IMR-90 (cell line): ENCODE data around the gene KRT36. TPM values are rescaled to one million over a fixed set of nuclear protein-coding genes. Genes with fewer than 3 reads are reported as not detected.

Source experiments
- ATAC-seq: fragments of 200-7000 bp; cut with Tn5 transposase; 2 replicates; pipeline ENCODE4 v1.9.1; 2020; ENCODE audit warnings: low read depth, mild to moderate bottlenecking, moderate library complexity
- BruUV-seq: library from RNA; stranded (reverse); fragments of 400-500 nt; replicated peaks from 2 replicates; lab custom pipeline; 2021; lab: Mats Ljungman, UMichigan
- CTCF ChIA-PET: fragments of 300-600 bp; formaldehyde crosslinking; extraction: SDS; loops from one replicate; lab custom pipeline; 2021; ENCODE audit warnings: antibody characterized with exemption; lab: Yijun Ruan, JAX
- POLR2A ChIA-PET: fragments of 300-600 bp; sonication (Branson Sonifier 250); formaldehyde crosslinking; loops from one replicate; lab custom pipeline; 2022; ENCODE audit warnings: antibody characterized with exemption; ENCODE audit not compliant: unreplicated experiment; lab: Charles Lee
- DNase-seq: peaks from one replicate; pipeline ENCODE4 v3.0.0; 2013
- H2AFZ ChIP-seq: replicated peaks from 2 replicates; pipeline ENCODE3; 2013; ENCODE audit warnings: low read length, mild to moderate bottlenecking; ENCODE audit not compliant: poor library complexity
- H2AK5ac ChIP-seq: 2 replicates; pipeline ENCODE4 v1.6.1; 2013; ENCODE audit warnings: low read depth, low read length, inconsistent platforms
- H2AK9ac ChIP-seq: replicated peaks from 2 replicates; pipeline ENCODE3; 2013; ENCODE audit warnings: mild to moderate bottlenecking, low read depth, low read length, moderate library complexity; ENCODE audit not compliant: poor library complexity
- H2BK120ac ChIP-seq: 2 replicates; pipeline ENCODE4 v1.6.1; 2013; ENCODE audit warnings: low read depth, low read length, inconsistent platforms
- H2BK15ac ChIP-seq: 3 replicates; pipeline ENCODE4 v1.6.1; 2013; ENCODE audit warnings: low read depth, low read length, inconsistent platforms
- H2BK20ac ChIP-seq: 2 replicates; pipeline ENCODE4 v1.6.1; 2013; ENCODE audit warnings: low read depth, mild to moderate bottlenecking, inconsistent platforms, low read length, moderate library complexity
- H2BK5ac ChIP-seq: 2 replicates; pipeline ENCODE4 v1.6.1; 2013; ENCODE audit warnings: mild to moderate bottlenecking, low read depth, low read length, inconsistent platforms; ENCODE audit not compliant: poor library complexity, severe bottlenecking
- H3K14ac ChIP-seq: replicated peaks from 2 replicates; pipeline ENCODE4 v1.6.1; 2013; ENCODE audit warnings: low read depth, low read length, inconsistent platforms
- H3K18ac ChIP-seq: 2 replicates; pipeline ENCODE4 v1.6.1; 2013; ENCODE audit warnings: low read depth, low read length, control low read depth
- H3K23ac ChIP-seq: 2 replicates; pipeline ENCODE4 v1.6.1; 2013; ENCODE audit warnings: low read depth, low read length, inconsistent platforms
- H3K27ac ChIP-seq: 2 replicates; pipeline ENCODE4 v1.5.1; 2013; ENCODE audit warnings: mild to moderate bottlenecking, control low read depth, low read length; ENCODE audit not compliant: insufficient read depth
- H3K27me3 ChIP-seq: 2 replicates; pipeline ENCODE4 v1.6.1; 2013; ENCODE audit warnings: low read length; ENCODE audit not compliant: control insufficient read depth, insufficient read depth
- H3K36me3 ChIP-seq: 2 replicates; pipeline ENCODE4 v1.6.1; 2013; ENCODE audit warnings: low read length, mixed read lengths; ENCODE audit not compliant: control insufficient read depth, insufficient read depth
- H3K4ac ChIP-seq: 2 replicates; pipeline ENCODE4 v1.6.1; 2013; ENCODE audit warnings: low read depth, low read length, inconsistent platforms
- H3K4me1 ChIP-seq: 2 replicates; pipeline ENCODE4 v1.6.1; 2013; ENCODE audit warnings: low read length, mixed read lengths; ENCODE audit not compliant: control insufficient read depth, insufficient read depth
- H3K4me2 ChIP-seq: 2 replicates; pipeline ENCODE4 v1.6.1; 2013; ENCODE audit warnings: low read depth, mild to moderate bottlenecking, control low read depth, low read length, moderate library complexity
- H3K4me3 ChIP-seq: 2 replicates; pipeline ENCODE4 v1.5.1; 2013; ENCODE audit warnings: low read depth, mild to moderate bottlenecking, control low read depth, low read length, moderate library complexity; ENCODE audit not compliant: insufficient read depth
- H3K56ac ChIP-seq: 2 replicates; pipeline ENCODE4 v1.6.1; 2013; ENCODE audit warnings: low read length, inconsistent platforms; ENCODE audit not compliant: insufficient read depth; ENCODE audit errors: extremely low read depth
- H3K79me1 ChIP-seq, 2 experiments: 2 replicates each; pipeline ENCODE4 v1.6.1; 2013; ENCODE audit warnings: low read length in 2 of 2, inconsistent platforms in 1 of 2, low read depth in 1 of 2
- H3K9ac ChIP-seq: 2 replicates; pipeline ENCODE4 v1.6.1; 2013; ENCODE audit warnings: low read depth, low read length, control low read depth
- H3K9me1 ChIP-seq: 2 replicates; pipeline ENCODE4 v1.6.1; 2013; ENCODE audit warnings: low read length, inconsistent platforms; ENCODE audit not compliant: insufficient read depth
- H3K9me3 ChIP-seq: 2 replicates; pipeline ENCODE4 v1.6.1; 2013; ENCODE audit warnings: low read length; ENCODE audit not compliant: control insufficient read depth, insufficient read depth
- H4K20me1 ChIP-seq: 2 replicates; pipeline ENCODE4 v1.6.1; 2013; ENCODE audit warnings: low read length, inconsistent platforms; ENCODE audit not compliant: insufficient read depth
- H4K5ac ChIP-seq: 2 replicates; pipeline ENCODE4 v1.6.1; 2013; ENCODE audit warnings: mild to moderate bottlenecking, low read depth, low read length, control low read depth
- H4K8ac ChIP-seq, 2 experiments: 2 replicates each; pipeline ENCODE4 v1.6.1; 2013; ENCODE audit warnings: low read depth in 2 of 2, low read length in 2 of 2, control low read depth in 1 of 2, inconsistent platforms in 1 of 2
- H4K91ac ChIP-seq: 2 replicates; pipeline ENCODE4 v1.6.1; 2013; ENCODE audit warnings: low read depth, low read length, inconsistent platforms; ENCODE audit not compliant: insufficient read depth
- CTCF ChIP-seq: conservative IDR thresholded peaks from 2 replicates; pipeline ENCODE4 v1.5.1; 2012; ENCODE audit warnings: mild to moderate bottlenecking, low read depth, low read length, improper control_type of control experiment
- FOS ChIP-seq: fragments of 150-350 bp; IDR thresholded peaks from 2 replicates; pipeline ENCODE4 v1.6.1; 2016; ENCODE audit warnings: low read depth, low read length
- MAFK ChIP-seq: IDR thresholded peaks from 2 replicates; pipeline ENCODE4 v1.6.1; 2012; ENCODE audit warnings: low read depth, low read length, improper control_type of control experiment
- MXI1 ChIP-seq: IDR thresholded peaks from 2 replicates; pipeline ENCODE4 v1.6.1; 2012; ENCODE audit warnings: low read depth, mild to moderate bottlenecking, low read length, moderate library complexity, borderline replicate concordance
- NFE2L2 ChIP-seq: fragments of 150-350 bp; IDR thresholded peaks from 2 replicates; pipeline ENCODE4 v1.6.1; 2016; ENCODE audit warnings: low read depth, mild to moderate bottlenecking, low read length
- POLR2A ChIP-seq: IDR thresholded peaks from 2 replicates; pipeline ENCODE4 v1.6.1; 2012; ENCODE audit warnings: mild to moderate bottlenecking, low read depth, low read length
- RAD21 ChIP-seq: IDR thresholded peaks from 2 replicates; pipeline ENCODE4 v1.6.1; 2012; ENCODE audit warnings: low read length, improper control_type of control experiment
- RCOR1 ChIP-seq: IDR thresholded peaks from 2 replicates; pipeline ENCODE4 v1.6.1; 2012; ENCODE audit warnings: mild to moderate bottlenecking, low read length, improper control_type of control experiment; ENCODE audit not compliant: insufficient replicate concordance
- RFX5 ChIP-seq: IDR thresholded peaks from 2 replicates; pipeline ENCODE4 v1.8.0; 2012; ENCODE audit warnings: low read depth, mild to moderate bottlenecking, low read length, moderate library complexity
- WGBS, 2 experiments: methylation state at CpG; one replicate each; pipeline versions ENCODE4 v1.1.5 to v1.1.7; 2013; ENCODE audit warnings: missing lambda C conversion rate in 2 of 2; ENCODE audit not compliant: insufficient read length in 1 of 2; ENCODE audit errors: extremely low coverage in 2 of 2; 5-methylcytosine and 5-hydroxymethylcytosine counted together
- dilution Hi-C: fragments of 300-500 bp; cut with HindIII; formaldehyde crosslinking; loops from one replicate; pipeline ENCODE4 v1.14.3; 2018; ENCODE audit warnings: low sequenced_read_pairs; ENCODE audit not compliant: unreplicated experiment
- in situ Hi-C: fragments of 300-500 bp; cut with MboI; formaldehyde crosslinking; loops from 3 replicates; pipeline ENCODE4 v1.14.3; 2019; ENCODE audit warnings: low sequenced_read_pairs, inconsistent platforms, mixed read lengths
- intact Hi-C: fragments of 100-400 bp; cut with micrococcal nuclease; formaldehyde crosslinking; loops from 2 replicates; pipeline ENCODE4 v1.10.0; 2022
- polyA plus RNA-seq, 3 experiments: library from polyadenylated mRNA; depleted of rRNA; stranded (reverse); fragments of >200 nt; gene quantifications; 2 replicates each; pipeline ENCODE4 v1.2.3, GENCODE V29; 2012; ENCODE audit warnings: low replicate concordance in 1 of 3
- total RNA-seq: library from RNA; depleted of rRNA; stranded (reverse); fragments of >200 nt; gene quantifications from 2 replicates; pipeline ENCODE4 v1.2.3, GENCODE V29; 2012

KRT36 gene
- total and polyA plus RNA-seq, 2 of the 4 experiments (the other 2 are of a cell fraction): not detected

- Histone ChIP-seq H3K27ac (no peak overlapping the region), H2BK20ac (no peak overlapping the region), H3K56ac (no peak overlapping the region), H3K27me3 (peaks cover 14% of the 10 kb centered on the region), H3K9me3 (peaks cover 14% of the 10 kb centered on the region), H4K5ac (no peak overlapping the region), H3K79me1 (no peaks in the 10 kb centered on the region), H2BK120ac (no peak overlapping the region), H3K18ac (no peak overlapping the region), H3K4me2 (no peak overlapping the region), H3K9me1 (no peaks in the 10 kb centered on the region), H3K4me1 (peaks cover 2% of the 10 kb centered on the region; the same call in 1 of the 2 replicates), H4K91ac (no peak overlapping the region), H4K8ac (no peak overlapping the region), H2AK5ac (no peak overlapping the region), H2BK15ac (no peak overlapping the region), H2AK9ac (no peak overlapping the region), H3K9ac (no peak overlapping the region), H4K20me1 (no peaks in the 10 kb centered on the region), H2AFZ (no peak overlapping the region), H3K4ac (no peak overlapping the region), H2BK5ac (no peak overlapping the region), H3K14ac (no peak overlapping the region), H3K23ac (no peak overlapping the region), H3K36me3 (no peaks in the 10 kb centered on the region), H3K4me3 (no peak overlapping the region)
- ATAC-seq: no peak
- CTCF ChIA-PET: no interaction called here
- dilution Hi-C loops (no loop called here), intact Hi-C loops (no loop called here), in situ Hi-C loops (no loop called here)
- no peak for DNase-seq
- TF ChIP-seq RFX5 (no peak), MXI1 (no peak), POLR2A (no peak), RCOR1 (no peak), MAFK (no peak), RAD21 (peak; percentile 15; the same call in 1 of the 2 replicates), FOS (no peak), CTCF (0 out of 2 replicates have a peak, but pooled peaks have one; percentile 11), NFE2L2 (no peak)
- no CpG with 5 or more reads among the region's 3 CpGs for WGBS, 2 experiments
- POLR2A ChIA-PET: no interaction called here
- BruUV-seq: no TSS peak
These were observed 33.5 kb downstream of the KRT36 start for GRCh38 chr17:41456204-41456603.
